ENCODE results near the gene CLEC2L.

DNA sequence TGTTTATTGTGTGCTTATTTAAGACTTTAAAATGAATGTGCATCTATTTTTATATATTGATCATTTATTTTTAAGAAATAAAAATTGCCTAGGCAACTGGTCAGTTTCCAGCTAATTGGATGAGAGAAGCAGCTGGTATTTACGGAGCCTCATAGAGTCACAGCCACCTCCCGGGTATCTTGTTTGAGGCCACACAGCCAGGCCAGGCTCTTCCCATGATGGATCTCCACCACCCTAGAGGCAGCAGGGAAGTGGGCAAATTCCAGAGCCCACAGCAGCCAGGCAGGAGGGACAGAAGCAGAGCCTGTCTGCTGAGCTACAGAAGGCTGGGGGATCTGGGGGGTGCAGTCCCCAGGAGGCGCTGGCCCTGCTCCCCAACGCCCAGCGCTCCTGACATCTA, 61.6 kb downstream of the CLEC2L start:
- TF ChIP-seq, protein P1, sequence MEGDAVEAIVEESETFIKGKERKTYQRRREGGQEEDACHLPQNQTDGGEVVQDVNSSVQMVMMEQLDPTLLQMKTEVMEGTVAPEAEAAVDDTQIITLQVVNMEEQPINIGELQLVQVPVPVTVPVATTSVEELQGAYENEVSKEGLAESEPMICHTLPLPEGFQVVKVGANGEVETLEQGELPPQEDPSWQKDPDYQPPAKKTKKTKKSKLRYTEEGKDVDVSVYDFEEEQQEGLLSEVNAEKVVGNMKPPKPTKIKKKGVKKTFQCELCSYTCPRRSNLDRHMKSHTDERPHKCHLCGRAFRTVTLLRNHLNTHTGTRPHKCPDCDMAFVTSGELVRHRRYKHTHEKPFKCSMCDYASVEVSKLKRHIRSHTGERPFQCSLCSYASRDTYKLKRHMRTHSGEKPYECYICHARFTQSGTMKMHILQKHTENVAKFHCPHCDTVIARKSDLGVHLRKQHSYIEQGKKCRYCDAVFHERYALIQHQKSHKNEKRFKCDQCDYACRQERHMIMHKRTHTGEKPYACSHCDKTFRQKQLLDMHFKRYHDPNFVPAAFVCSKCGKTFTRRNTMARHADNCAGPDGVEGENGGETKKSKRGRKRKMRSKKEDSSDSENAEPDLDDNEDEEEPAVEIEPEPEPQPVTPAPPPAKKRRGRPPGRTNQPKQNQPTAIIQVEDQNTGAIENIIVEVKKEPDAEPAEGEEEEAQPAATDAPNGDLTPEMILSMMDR (IDR thresholded peaks at IDR 0.05), result no peak
- TF ChIP-seq POLR2A (IDR thresholded peaks at IDR 0.05), result no peak
- TF ChIP-seq EP300 (IDR thresholded peaks at IDR 0.05), result no peak
